ENCODE data around the gene RAB7A. TPM values are rescaled to one million over a fixed set of nuclear protein-coding genes. Genes with fewer than 3 reads are reported as not detected.

RAB7A gene
- total and polyA plus RNA-seq, 4 experiments from 2014 or later, result 141 to 269 (median 168) TPM

DNA sequence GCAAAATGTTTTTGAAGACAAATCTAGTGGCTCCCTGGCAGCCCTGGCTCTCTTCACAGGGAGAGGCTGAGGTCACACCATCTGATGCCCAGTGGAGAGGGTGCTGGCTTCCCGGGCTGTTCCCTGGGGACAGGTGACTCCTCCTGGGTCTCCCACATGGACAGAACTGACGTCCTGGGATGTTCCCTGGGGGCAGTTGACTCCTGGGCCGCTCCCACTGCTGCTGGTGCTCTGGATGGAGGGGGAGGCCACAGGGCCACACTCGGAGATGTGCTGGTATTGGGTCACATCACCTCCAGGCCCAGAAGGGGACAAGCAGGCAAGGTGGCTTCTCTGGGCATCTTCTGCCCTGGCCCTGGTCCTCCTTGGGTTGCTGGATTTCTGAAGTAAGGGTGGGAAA is 125.6 kb downstream of the RAB7A start:
- Mint-ChIP-seq H3K4me1 (no peaks in the 10 kb centered on the region), H3K36me3 (peaks cover 0 to 6% of the 10 kb centered on the region in 2 donors), H3K9me3 (peaks cover 0 to 24% (median 18%) of the 10 kb centered on the region in 8 donors), H3K4me3 (no peak overlapping the region), H3K27ac (no peak overlapping the region), H3K27me3 (no peaks in the 10 kb centered on the region)
- no peak overlapping the region for H3K4me3 ChIP-seq (ENCODE audit: low read length in 2 of 2)
- intact Hi-C loops (cut with micrococcal nuclease), result no loop called here
- no peaks in the 10 kb centered on the region for H3K27me3 ChIP-seq (ENCODE audit: insufficient read depth, low read length)
- peaks cover 2% of the 10 kb centered on the region for H3K4me1 ChIP-seq (ENCODE audit: insufficient read depth, low read length)
- CTCF ChIA-PET (ENCODE audit: partially characterized antibody), result no interaction called here
- no peaks in the 10 kb centered on the region for H3K36me3 ChIP-seq (ENCODE audit: insufficient read depth, low read length)
- no peaks in the 10 kb centered on the region for H3K9me3 ChIP-seq (ENCODE audit: control insufficient read depth in 1 of 2, low read length in 2 of 2)
- DNase-seq, result no peak
- POLR2A ChIA-PET (ENCODE audit: partially characterized antibody), result no interaction called here
- no peak overlapping the region for H3K27ac ChIP-seq (ENCODE audit: low read depth, low read length)

DNA sequence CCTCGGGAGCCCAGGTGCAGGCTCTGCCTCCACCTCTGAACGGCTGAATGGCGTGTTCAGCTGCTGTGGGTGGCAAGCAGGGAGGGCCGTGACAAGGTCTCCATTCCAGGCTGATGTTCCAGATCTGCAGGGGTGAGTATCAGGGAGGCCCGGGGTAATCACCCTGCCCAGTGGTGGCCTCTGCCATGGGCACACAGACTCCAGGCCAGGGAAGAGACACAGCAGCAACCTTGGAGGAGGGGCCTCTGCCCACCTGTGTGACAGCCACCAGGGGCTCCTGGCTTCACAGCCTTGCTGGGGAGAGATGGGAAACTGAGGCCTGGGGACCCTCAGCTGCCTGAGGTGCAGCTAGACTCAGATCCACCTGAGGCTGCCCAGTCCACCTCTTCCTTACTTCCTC is 127.8 kb downstream of the RAB7A start:
- Mint-ChIP-seq H3K27me3 (no peaks in the 10 kb centered on the region), H3K4me1 (no peaks in the 10 kb centered on the region), H3K36me3 (peaks cover 0 to 11% of the 10 kb centered on the region in 2 donors), H3K4me3 (no peak overlapping the region), H3K9me3 (peaks cover 0 to 41% (median 32%) of the 10 kb centered on the region in 8 donors), H3K27ac (no peak overlapping the region)
- no peak for DNase-seq
- Histone ChIP-seq H3K9me3 (ENCODE audit: control insufficient read depth in 1 of 2, low read length in 2 of 2) (peaks cover 0 to 4% of the 10 kb centered on the region in 2 donors), H3K27me3 (ENCODE audit: insufficient read depth, low read length) (no peaks in the 10 kb centered on the region), H3K27ac (ENCODE audit: low read depth, low read length) (no peak overlapping the region), H3K36me3 (ENCODE audit: insufficient read depth, low read length) (no peaks in the 10 kb centered on the region), H3K4me3 (ENCODE audit: low read length in 2 of 2) (no peak overlapping the region), H3K4me1 (ENCODE audit: insufficient read depth, low read length) (no peaks in the 10 kb centered on the region)
- intact Hi-C loops (cut with micrococcal nuclease), result no loop called here
- ChIA-PET POLR2A (ENCODE audit: partially characterized antibody) (no interaction called here), CTCF (ENCODE audit: partially characterized antibody) (interaction anchor here (2.0 kb wide), 1 partner anchor 173 kb away, joined by 5 read pairs; no protein-coding TSS in a partner anchor)

DNA sequence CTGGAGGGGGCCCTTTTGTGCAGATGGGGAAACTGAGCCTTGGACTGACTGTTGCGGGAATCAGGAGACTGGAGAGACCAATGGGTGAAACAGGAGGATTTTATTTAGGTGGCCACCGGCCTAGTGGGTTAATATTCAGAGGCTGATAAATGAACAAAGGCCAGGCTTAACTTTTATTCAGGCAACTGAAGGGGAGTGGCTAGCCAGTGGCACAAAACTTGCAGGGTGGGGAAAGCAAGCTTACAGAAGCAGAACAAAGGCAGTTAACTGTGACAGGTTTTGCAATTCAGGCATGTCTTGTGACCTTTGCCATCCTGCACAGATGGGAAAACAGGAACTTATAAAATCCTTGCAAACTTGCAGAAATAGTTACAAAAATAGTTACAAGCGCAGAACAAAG is 128.5 kb downstream of the RAB7A start:
- H3K9me3 ChIP-seq (ENCODE audit: control insufficient read depth in 1 of 2, low read length in 2 of 2), result peaks cover 0 to 10% of the 10 kb centered on the region in 2 donors

DNA sequence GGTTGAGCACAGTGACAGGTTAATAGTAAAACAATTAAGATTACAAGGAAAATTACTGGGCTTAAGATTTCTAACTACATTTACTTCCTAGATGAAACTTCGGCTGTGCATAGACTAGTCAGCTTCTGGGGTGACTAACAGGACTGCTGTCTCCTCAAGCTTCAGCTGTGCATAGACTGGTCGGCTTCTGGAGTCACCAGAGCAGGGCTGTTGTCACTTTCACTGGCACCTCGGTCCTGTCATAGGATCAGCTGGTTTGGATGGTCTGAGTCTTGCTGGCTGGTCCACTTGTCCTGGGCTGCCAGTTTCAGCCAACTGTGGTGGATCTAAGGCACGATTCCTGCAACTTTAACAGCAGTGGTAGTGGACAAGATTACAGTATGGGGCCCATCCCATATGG is 129.6 kb downstream of the RAB7A start:
- ChIA-PET CTCF (ENCODE audit: partially characterized antibody) (interaction anchor here (2.0 to 2.2 kb wide), 2 partner anchors 9 to 175 kb away, joined by 5 to 10 read pairs; no protein-coding TSS in a partner anchor), POLR2A (ENCODE audit: partially characterized antibody) (no interaction called here)
- no peaks in the 10 kb centered on the region for H3K27me3 Mint-ChIP-seq
- H3K27me3 ChIP-seq (ENCODE audit: insufficient read depth, low read length), result no peaks in the 10 kb centered on the region
- no peak overlapping the region for H3K4me3 ChIP-seq (ENCODE audit: low read length in 2 of 2)
- peaks cover 0 to 58% (median 46%) of the 10 kb centered on the region in 8 donors for H3K9me3 Mint-ChIP-seq
- no peaks in the 10 kb centered on the region for H3K4me1 ChIP-seq (ENCODE audit: insufficient read depth, low read length)
- H3K9me3 ChIP-seq (ENCODE audit: control insufficient read depth in 1 of 2, low read length in 2 of 2), result peaks cover 0 to 21% of the 10 kb centered on the region in 2 donors
- DNase-seq, result no peak
- no peaks in the 10 kb centered on the region for H3K36me3 ChIP-seq (ENCODE audit: insufficient read depth, low read length)
- no peak overlapping the region for H3K27ac ChIP-seq (ENCODE audit: low read depth, low read length)
- peak overlapping the region in 1 of 7 donors; percentile 35 for H3K27ac Mint-ChIP-seq
- intact Hi-C loops (cut with micrococcal nuclease), result no loop called here
- no peak overlapping the region for H3K4me3 Mint-ChIP-seq
- no peaks in the 10 kb centered on the region for H3K4me1 Mint-ChIP-seq
- peaks cover 0 to 14% of the 10 kb centered on the region in 2 donors for H3K36me3 Mint-ChIP-seq

More for the DNA sequence above, 128.5 kb downstream of the RAB7A start:
- ChIA-PET CTCF (ENCODE audit: partially characterized antibody) (interaction anchor here (2.0 kb wide), 1 partner anchor 174 kb away, joined by 5 read pairs; no protein-coding TSS in a partner anchor), POLR2A (ENCODE audit: partially characterized antibody) (no interaction called here)
- no peaks in the 10 kb centered on the region for H3K4me1 ChIP-seq (ENCODE audit: insufficient read depth, low read length)
- no peak overlapping the region for H3K27ac Mint-ChIP-seq
- no peaks in the 10 kb centered on the region for H3K36me3 ChIP-seq (ENCODE audit: insufficient read depth, low read length)
- H3K27me3 ChIP-seq (ENCODE audit: insufficient read depth, low read length), result no peaks in the 10 kb centered on the region
- no peaks in the 10 kb centered on the region for H3K27me3 Mint-ChIP-seq
- peaks cover 0 to 11% of the 10 kb centered on the region in 2 donors for H3K36me3 Mint-ChIP-seq
- intact Hi-C loops (cut with micrococcal nuclease), result no loop called here
- DNase-seq, result no peak
- H3K9me3 Mint-ChIP-seq, result peaks cover 0 to 47% (median 36%) of the 10 kb centered on the region in 8 donors
- H3K4me3 ChIP-seq (ENCODE audit: low read length in 2 of 2), result no peak overlapping the region
- no peaks in the 10 kb centered on the region for H3K4me1 Mint-ChIP-seq
- no peak overlapping the region for H3K4me3 Mint-ChIP-seq
- no peak overlapping the region for H3K27ac ChIP-seq (ENCODE audit: low read depth, low read length)

DNA sequence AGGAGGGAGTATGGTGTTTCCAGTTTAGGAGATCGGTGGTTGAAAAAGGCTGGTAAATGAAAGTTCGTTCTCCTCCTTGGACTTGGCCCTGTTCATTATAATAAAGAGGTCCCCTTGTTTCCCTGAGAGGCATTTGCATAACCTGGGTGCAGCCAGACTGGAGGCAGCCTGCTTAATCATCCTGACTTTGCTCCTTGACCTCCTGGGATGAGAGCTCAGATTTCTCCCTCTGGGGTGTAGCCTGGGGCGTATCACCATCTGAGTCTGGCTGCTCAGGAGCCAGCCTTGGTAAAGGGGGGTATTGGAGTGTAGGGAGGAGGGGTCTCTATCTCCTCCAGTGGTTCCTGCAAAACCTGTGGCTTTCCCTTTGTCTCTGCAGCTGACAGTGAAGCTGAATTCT is 132.2 kb downstream of the RAB7A start:
- Histone ChIP-seq H3K27ac (ENCODE audit: low read depth, low read length) (no peak overlapping the region), H3K27me3 (ENCODE audit: insufficient read depth, low read length) (no peaks in the 10 kb centered on the region), H3K9me3 (ENCODE audit: control insufficient read depth in 1 of 2, low read length in 2 of 2) (peaks cover 0 to 25% of the 10 kb centered on the region in 2 donors), H3K4me3 (ENCODE audit: low read length in 2 of 2) (no peak overlapping the region), H3K36me3 (ENCODE audit: insufficient read depth, low read length) (no peaks in the 10 kb centered on the region), H3K4me1 (ENCODE audit: insufficient read depth, low read length) (no peaks in the 10 kb centered on the region)
- Mint-ChIP-seq H3K36me3 (peaks cover 2 to 25% of the 10 kb centered on the region in 2 donors), H3K27ac (no peak overlapping the region), H3K4me1 (no peaks in the 10 kb centered on the region), H3K27me3 (no peaks in the 10 kb centered on the region), H3K9me3 (peaks cover 0 to 68% (median 54%) of the 10 kb centered on the region in 8 donors), H3K4me3 (no peak overlapping the region)
- intact Hi-C loops (cut with micrococcal nuclease), result no loop called here
- POLR2A ChIA-PET (ENCODE audit: partially characterized antibody), result no interaction called here
- no peak for DNase-seq
- CTCF ChIA-PET (ENCODE audit: partially characterized antibody), result interaction anchor here (1.3 kb wide), 1 partner anchor 13 kb away, joined by 5 read pairs; no protein-coding TSS in a partner anchor

DNA sequence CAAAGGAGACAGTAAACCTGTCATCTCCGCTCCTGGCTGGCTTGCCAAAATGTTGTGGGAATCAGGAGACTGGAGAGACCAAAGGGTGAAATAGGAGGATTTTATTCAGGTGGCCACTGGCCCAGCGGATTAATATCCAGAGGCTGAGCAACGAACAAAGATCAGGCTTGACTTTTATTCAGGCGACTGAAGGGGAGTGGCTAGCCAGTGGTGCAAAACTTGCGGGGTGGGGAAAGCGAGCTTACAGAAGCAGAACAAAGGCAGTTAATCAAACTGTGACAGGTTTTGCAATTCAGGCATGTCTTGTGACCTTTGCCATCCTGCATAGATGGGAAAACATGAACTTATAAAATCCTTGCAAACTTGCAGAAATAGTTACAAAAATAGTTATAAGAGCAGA is 133.6 kb downstream of the RAB7A start:
- H3K36me3 Mint-ChIP-seq, result peaks cover 2 to 19% of the 10 kb centered on the region in 2 donors
- Histone ChIP-seq H3K36me3 (ENCODE audit: insufficient read depth, low read length) (no peaks in the 10 kb centered on the region), H3K27me3 (ENCODE audit: insufficient read depth, low read length) (no peaks in the 10 kb centered on the region), H3K4me3 (ENCODE audit: low read length in 2 of 2) (no peak overlapping the region), H3K4me1 (ENCODE audit: insufficient read depth, low read length) (no peaks in the 10 kb centered on the region), H3K9me3 (ENCODE audit: control insufficient read depth in 1 of 2, low read length in 2 of 2) (peaks cover 0 to 25% of the 10 kb centered on the region in 2 donors), H3K27ac (ENCODE audit: low read depth, low read length) (no peak overlapping the region)
- no peak for DNase-seq
- ChIA-PET POLR2A (ENCODE audit: partially characterized antibody) (no interaction called here), CTCF (ENCODE audit: partially characterized antibody) (no interaction called here)
- no peaks in the 10 kb centered on the region for H3K27me3 Mint-ChIP-seq
- H3K27ac Mint-ChIP-seq, result peak overlapping the region in 1 of 7 donors; percentile 68
- H3K9me3 Mint-ChIP-seq, result peaks cover 0 to 58% (median 48%) of the 10 kb centered on the region in 8 donors
- no peak overlapping the region for H3K4me3 Mint-ChIP-seq
- intact Hi-C loops (cut with micrococcal nuclease), result no loop called here
- no peaks in the 10 kb centered on the region for H3K4me1 Mint-ChIP-seq

DNA sequence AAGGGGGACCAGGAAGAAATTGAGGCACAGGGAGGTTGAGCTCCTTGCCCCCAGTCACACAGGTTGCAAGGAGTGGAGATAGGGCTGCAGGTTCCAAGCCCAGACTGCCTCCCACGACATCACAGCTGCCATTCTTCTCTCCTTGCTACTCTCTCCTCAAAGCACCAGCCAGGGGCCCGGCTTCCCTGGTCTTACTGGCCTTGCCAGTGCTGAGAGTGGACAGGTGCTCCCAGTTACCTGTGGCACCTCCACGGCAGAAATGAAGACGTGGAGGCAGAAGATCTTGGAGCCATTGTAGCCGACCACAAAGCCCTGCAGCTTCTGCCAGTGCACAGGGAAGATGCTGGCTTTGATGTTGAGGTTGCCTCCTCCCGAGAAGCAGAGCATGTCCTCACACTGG is 135.5 kb downstream of the RAB7A start:
- Mint-ChIP-seq H3K27ac (no peak overlapping the region), H3K4me3 (no peak overlapping the region), H3K36me3 (peaks cover 2 to 19% of the 10 kb centered on the region in 2 donors), H3K27me3 (no peaks in the 10 kb centered on the region), H3K4me1 (no peaks in the 10 kb centered on the region), H3K9me3 (peaks cover 0 to 46% (median 37%) of the 10 kb centered on the region in 8 donors)
- ChIA-PET POLR2A (ENCODE audit: partially characterized antibody) (no interaction called here), CTCF (ENCODE audit: partially characterized antibody) (no interaction called here)
- Histone ChIP-seq H3K4me3 (ENCODE audit: low read length in 2 of 2) (no peak overlapping the region), H3K9me3 (ENCODE audit: control insufficient read depth in 1 of 2, low read length in 2 of 2) (peaks cover 0 to 25% of the 10 kb centered on the region in 2 donors), H3K4me1 (ENCODE audit: insufficient read depth, low read length) (no peaks in the 10 kb centered on the region), H3K27ac (ENCODE audit: low read depth, low read length) (no peak overlapping the region), H3K36me3 (ENCODE audit: insufficient read depth, low read length) (no peaks in the 10 kb centered on the region), H3K27me3 (ENCODE audit: insufficient read depth, low read length) (no peaks in the 10 kb centered on the region)
- DNase-seq, result no peak
- intact Hi-C loops (cut with micrococcal nuclease), result no loop called here

All from CD4-positive, alpha-beta memory T cell (primary cell).